Liver (tissue), 9 donors: ENCODE data around the gene WDR31. TPM values are rescaled to one million over a fixed set of nuclear protein-coding genes. Genes with fewer than 3 reads are reported as not detected.

Experiments
- DNase-seq: peaks from one replicate; pipeline ENCODE4 v3.0.0-alpha.2; 2017; ENCODE audit warnings: low spot score
- H3K27ac ChIP-seq, 2 donors: one replicate each; pipeline ENCODE4 v1.7.0; 2013; ENCODE audit warnings: inconsistent platforms in 2 of 2, low read length in 2 of 2, control low read depth in 1 of 2, low read depth in 1 of 2, mild to moderate bottlenecking in 1 of 2
- H3K27me3 ChIP-seq, 4 donors: one replicate each; pipeline versions ENCODE4 v1.6.1 to v1.7.0; 2013; ENCODE audit warnings: low read length in 3 of 4, inconsistent platforms in 1 of 4, mild to moderate bottlenecking in 1 of 4, moderate library complexity in 1 of 4; ENCODE audit not compliant: control insufficient read depth in 4 of 4, insufficient read depth in 4 of 4
- H3K36me3 ChIP-seq, 4 donors: one replicate each; pipeline versions ENCODE4 v1.6.1 to v1.7.0; 2013; ENCODE audit warnings: low read length in 3 of 4, mild to moderate bottlenecking in 3 of 4, low read depth in 1 of 4, moderate library complexity in 1 of 4; ENCODE audit not compliant: control insufficient read depth in 4 of 4, insufficient read depth in 3 of 4
- H3K4me1 ChIP-seq, 4 donors: one replicate each; pipeline versions ENCODE4 v1.6.1 to v1.7.0; 2013; ENCODE audit warnings: low read length in 3 of 4, mild to moderate bottlenecking in 3 of 4, moderate library complexity in 1 of 4; ENCODE audit not compliant: control insufficient read depth in 4 of 4, insufficient read depth in 4 of 4
- H3K4me3 ChIP-seq, 3 donors: one replicate each; pipeline versions ENCODE4 v1.6.1 to v1.7.0; 2013; ENCODE audit warnings: low read length in 3 of 3, control low read depth in 1 of 3, low read depth in 1 of 3, mild to moderate bottlenecking in 1 of 3
- H3K9ac ChIP-seq, 2 donors: one replicate each; pipeline ENCODE4 v1.7.0; 2013; ENCODE audit warnings: low read length in 2 of 2, mild to moderate bottlenecking in 2 of 2, moderate library complexity in 2 of 2, control low read depth in 1 of 2, low read depth in 1 of 2
- H3K9me3 ChIP-seq, 4 donors: one replicate each; pipeline versions ENCODE4 v1.6.1 to v1.7.0; 2013; ENCODE audit warnings: low read length in 3 of 4; ENCODE audit not compliant: control insufficient read depth in 4 of 4
- EGR1 ChIP-seq, 2 donors: IDR thresholded peaks; 2 replicates each; pipeline ENCODE4 v1.6.1; 2016 to 2018; ENCODE audit warnings: antibody characterized with exemption in 2 of 2, low read depth in 2 of 2
- FOXA1 ChIP-seq: IDR thresholded peaks from 2 replicates; pipeline ENCODE4 v1.6.1; 2016; ENCODE audit warnings: antibody characterized with exemption
- FOXA2 ChIP-seq: IDR thresholded peaks from 2 replicates; pipeline ENCODE4 v1.6.1; 2016; ENCODE audit warnings: antibody characterized with exemption
- GABPA ChIP-seq, 2 donors: IDR thresholded peaks in 1 of 2; conservative IDR thresholded peaks in 1 of 2; 2 replicates each; pipeline ENCODE4 v1.6.1; 2016; ENCODE audit warnings: antibody characterized with exemption in 2 of 2, mild to moderate bottlenecking in 1 of 2, moderate library complexity in 1 of 2
- HNF4A ChIP-seq, 2 donors: conservative IDR thresholded peaks; 2 replicates each; pipeline ENCODE4 v1.6.1; 2016; ENCODE audit warnings: antibody characterized with exemption in 2 of 2, mild to moderate bottlenecking in 2 of 2
- HNF4G ChIP-seq: IDR thresholded peaks from 2 replicates; pipeline ENCODE4 v1.6.1; 2016; ENCODE audit warnings: antibody characterized with exemption
- MAX ChIP-seq: IDR thresholded peaks from 2 replicates; pipeline ENCODE4 v1.6.1; 2016; ENCODE audit warnings: antibody characterized with exemption
- NR2F2 ChIP-seq: IDR thresholded peaks from 2 replicates; pipeline ENCODE4 v1.6.1; 2016; ENCODE audit warnings: antibody characterized with exemption
- RAD21 ChIP-seq, 2 donors: IDR thresholded peaks; 2 replicates each; pipeline ENCODE4 v1.6.1; 2016; ENCODE audit warnings: antibody characterized with exemption in 2 of 2, mild to moderate bottlenecking in 2 of 2
- REST ChIP-seq: IDR thresholded peaks from 2 replicates; pipeline ENCODE4 v1.6.1; 2016; ENCODE audit warnings: antibody characterized with exemption, mild to moderate bottlenecking
- RXRA ChIP-seq, 2 donors: IDR thresholded peaks; 2 replicates each; pipeline ENCODE4 v1.6.1; 2017 to 2018; ENCODE audit warnings: antibody characterized with exemption in 2 of 2, mild to moderate bottlenecking in 1 of 2
- SP1 ChIP-seq: IDR thresholded peaks from 2 replicates; pipeline ENCODE4 v1.6.1; 2018; ENCODE audit warnings: antibody characterized with exemption, mild to moderate bottlenecking
- TAF1 ChIP-seq: conservative IDR thresholded peaks from 2 replicates; pipeline ENCODE4 v1.6.1; 2016; ENCODE audit warnings: antibody characterized with exemption, mild to moderate bottlenecking
- YY1 ChIP-seq: IDR thresholded peaks from 2 replicates; pipeline ENCODE4 v1.6.1; 2016; ENCODE audit warnings: antibody characterized with exemption, mild to moderate bottlenecking
- ZBTB33 ChIP-seq: IDR thresholded peaks from 2 replicates; pipeline ENCODE4 v1.6.1; 2016; ENCODE audit warnings: antibody characterized with exemption
- WGBS: extraction: QIAGEN DNeasy Blood & Tissue Kit; methylation state at CpG from one replicate; pipeline ENCODE4 v1.1.7; 2013; 5-methylcytosine and 5-hydroxymethylcytosine counted together
- polyA plus RNA-seq, 2 donors: library from polyadenylated mRNA; stranded (reverse) in 1 of 2; unstranded in 1 of 2; fragments of 200-250 nt in 1 of 2; fragments of >200 nt in 1 of 2; fragmentation: Nextera tagmentation in 1 of 2; extraction: Ambion mirVana in 1 of 2; gene quantifications; one replicate each; pipeline versions ENCODE4 v1.2.1 to v1.2.3, GENCODE V29; 2013 to 2015
- total RNA-seq, 2 donors: library from RNA; depleted of rRNA; stranded (reverse); fragments of >200 nt; gene quantifications; one replicate each; pipeline ENCODE4 v1.2.3, GENCODE V29; 2014
- donor health status: healthy.
- donor health status: healthy.
- donor health status: healthy.
- donor health status: healthy.
- donor health status: healthy.

WDR31 gene
- total and polyA plus RNA-seq, 4 donors, result 1.1 to 3.2 (median 1.2) TPM

- WGBS, result 75% methylated on average over 7 of the region's 7 CpGs
- H3K36me3 ChIP-seq, result no peaks in the 10 kb centered on the region
- H3K4me1 ChIP-seq, result peaks cover 0 to 5% (median 0%) of the 10 kb centered on the region in 4 donors
- H3K9ac ChIP-seq, result no peak overlapping the region
- H3K27ac ChIP-seq, result no peak overlapping the region
- no peaks in the 10 kb centered on the region for H3K9me3 ChIP-seq
- no peak overlapping the region for H3K4me3 ChIP-seq
- no peak for TF ChIP-seq REST
- no peak for TF ChIP-seq FOXA1
- TF ChIP-seq YY1, result no peak
- no peak for TF ChIP-seq FOXA2
- TF ChIP-seq NR2F2, result no peak
- TF ChIP-seq ZBTB33, result no peak
- no peak for TF ChIP-seq RAD21 (IDR thresholded peaks at IDR 0.05)
- TF ChIP-seq HNF4A (conservative IDR thresholded peaks at IDR 0.05), result no peak
- no peak for TF ChIP-seq MAX
- TF ChIP-seq SP1, result no peak
- no peak for TF ChIP-seq HNF4G
- no peak for TF ChIP-seq EGR1 (IDR thresholded peaks at IDR 0.05; ENCODE audit: low read depth in 2 of 2)
- no peak for TF ChIP-seq GABPA (IDR thresholded peaks at IDR 0.05 in 1 of 2, conservative IDR thresholded peaks at IDR 0.05 in 1 of 2)
- TF ChIP-seq RXRA (IDR thresholded peaks at IDR 0.05), result no peak
- TF ChIP-seq TAF1, result no peak
- no peak for DNase-seq
- H3K27me3 ChIP-seq, result no peaks in the 10 kb centered on the region
Measured at GRCh38 chr9:113361304-113362018, 21.4 kb upstream of the WDR31 start.

- Histone ChIP-seq H3K9me3 (no peaks in the 10 kb centered on the region), H3K27me3 (no peaks in the 10 kb centered on the region), H3K4me1 (peaks cover 0 to 5% (median 0%) of the 10 kb centered on the region in 4 donors), H3K9ac (no peak overlapping the region), H3K4me3 (no peak overlapping the region), H3K27ac (no peak overlapping the region), H3K36me3 (no peaks in the 10 kb centered on the region)
- no peak for TF ChIP-seq HNF4G
- no peak for TF ChIP-seq SP1
- TF ChIP-seq NR2F2, result no peak
- TF ChIP-seq REST, result no peak
- TF ChIP-seq FOXA2, result no peak
- DNase-seq, result no peak
- WGBS, result 94% methylated on average over 15 of the region's 15 CpGs
Measured at GRCh38 chr9:113360242-113360842, 20.3 kb upstream of the WDR31 start.
